CD1c-positive myeloid dendritic cell (primary cell): ENCODE results near the gene ATG12.
A peak's percentile ranks its signal among the peaks of the same experiment; 100 is the strongest.
"Not testable (repeated sequence)": the region's sequence is repeated elsewhere in the genome, so short reads cannot be mapped to it uniquely, and the experiment has no call there.

Source experiments
- DNase-seq: peaks from one replicate; pipeline ENCODE4 v3.0.0-alpha.2; 2016; ENCODE audit errors: extremely low spot score

ATG12 gene

DNA sequence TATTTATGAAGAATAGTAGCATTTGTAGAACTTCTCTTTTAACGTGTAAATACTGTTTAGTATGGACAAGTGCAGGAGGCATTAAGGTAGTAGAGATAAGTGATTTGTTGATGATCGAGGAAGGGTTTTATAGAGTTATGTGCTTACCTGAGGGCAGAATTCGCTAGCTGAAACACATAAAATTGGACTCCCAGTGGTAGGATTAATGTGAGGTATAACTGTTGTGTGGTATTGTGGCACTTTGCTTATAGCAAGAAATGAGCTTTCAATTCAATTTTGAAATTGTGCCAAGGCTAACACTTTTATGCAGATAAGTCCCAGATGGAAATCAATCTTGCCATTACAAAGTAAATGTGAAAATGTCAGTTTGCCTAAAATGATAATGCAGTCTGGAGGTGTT lies 1.6 kb upstream of the ATG12 start:
- DNase-seq: peak; percentile 3

DNA sequence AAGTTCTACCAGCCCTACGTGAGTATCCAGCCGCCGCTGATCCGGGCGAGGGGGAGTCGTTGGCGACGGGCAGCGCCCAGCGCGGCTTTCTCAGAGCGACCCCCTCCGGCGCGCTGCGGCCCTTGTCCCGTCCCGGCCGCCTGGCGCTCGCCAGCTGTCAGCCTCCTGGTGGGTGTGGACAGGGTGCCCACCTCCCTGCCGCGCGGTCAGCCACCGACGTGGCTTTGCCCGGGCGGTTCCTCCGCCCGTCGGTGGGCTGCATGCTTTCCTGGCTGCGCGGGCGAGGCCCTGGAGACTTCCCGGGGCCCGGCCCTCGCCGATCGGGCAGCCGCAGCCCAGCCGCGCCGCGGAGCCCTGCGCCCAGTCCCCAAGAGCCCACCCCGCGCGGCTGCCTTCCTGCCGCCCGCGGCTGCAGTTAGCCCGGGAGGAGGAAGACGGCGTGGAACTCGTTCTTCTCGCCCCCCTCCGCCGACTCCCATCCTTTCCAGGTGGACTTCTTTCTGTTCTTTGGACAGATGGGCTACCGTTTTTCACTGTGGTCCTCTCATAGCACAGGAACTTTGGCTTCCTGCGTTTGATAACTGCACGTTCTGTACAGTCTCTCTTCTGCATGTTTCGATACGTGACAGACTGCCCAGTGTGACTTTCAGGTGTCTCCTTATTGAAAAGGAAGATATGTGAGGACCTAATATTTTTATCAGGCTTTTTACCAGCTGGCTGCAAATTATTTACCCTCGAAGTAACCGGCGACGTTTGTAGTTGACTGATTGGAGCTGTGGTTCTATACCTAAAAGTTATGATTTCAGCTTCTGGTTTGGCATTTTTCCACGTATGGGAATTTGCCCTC lies 947 bp upstream of the ATG12 start:
- DNase-seq: no peak

DNA sequence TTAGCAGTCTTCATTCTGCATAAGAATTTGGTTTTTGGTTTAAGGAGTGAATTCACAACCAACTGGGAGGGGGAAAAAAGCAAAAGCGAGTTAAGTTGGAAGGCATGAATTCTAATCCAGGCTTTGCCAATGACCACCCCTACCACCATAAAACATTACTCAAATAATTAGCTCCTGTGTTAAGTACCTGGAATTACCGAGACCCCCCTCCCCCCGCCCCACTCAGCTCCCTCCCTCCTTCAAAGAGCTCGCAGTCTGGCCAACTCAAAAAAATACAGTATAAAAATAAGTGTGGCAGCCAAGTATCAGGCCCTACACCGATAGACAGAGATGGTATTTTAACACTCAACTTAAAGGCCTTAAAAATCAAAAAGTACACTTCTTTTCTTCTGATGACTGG lies 492 bp downstream of the ATG12 start:
- DNase-seq: no peak

DNA sequence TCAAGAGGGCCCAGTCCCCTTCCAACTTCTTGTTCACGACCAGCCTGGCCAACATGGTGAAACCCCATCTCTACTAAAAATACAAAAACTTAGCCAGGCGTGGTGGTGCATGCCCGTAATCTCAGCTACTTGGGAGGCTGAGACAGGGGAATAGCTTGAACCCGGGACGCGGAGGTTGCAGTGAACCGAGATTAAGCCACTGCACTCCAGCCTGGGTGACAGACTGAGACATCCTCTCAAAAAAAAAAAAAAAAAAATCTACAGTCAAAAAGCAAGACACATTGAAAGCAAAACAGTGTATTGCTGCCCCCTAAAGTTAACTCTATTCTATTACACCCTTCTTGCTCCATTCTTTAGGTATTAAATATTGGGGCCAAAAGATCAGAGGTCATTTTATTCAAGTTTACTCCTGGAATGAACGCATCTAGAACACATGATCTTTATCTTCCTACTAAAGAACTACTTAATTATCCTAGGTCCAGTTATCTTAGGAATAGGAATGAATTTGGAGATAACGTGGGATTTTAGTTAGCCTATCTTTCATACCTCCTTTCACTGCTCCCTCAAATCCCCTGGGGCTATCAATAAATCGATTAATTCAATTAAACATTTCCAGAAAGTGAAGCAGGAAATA lies 2.4 kb downstream of the ATG12 start:
- peak; percentile 64 for DNase-seq

DNA sequence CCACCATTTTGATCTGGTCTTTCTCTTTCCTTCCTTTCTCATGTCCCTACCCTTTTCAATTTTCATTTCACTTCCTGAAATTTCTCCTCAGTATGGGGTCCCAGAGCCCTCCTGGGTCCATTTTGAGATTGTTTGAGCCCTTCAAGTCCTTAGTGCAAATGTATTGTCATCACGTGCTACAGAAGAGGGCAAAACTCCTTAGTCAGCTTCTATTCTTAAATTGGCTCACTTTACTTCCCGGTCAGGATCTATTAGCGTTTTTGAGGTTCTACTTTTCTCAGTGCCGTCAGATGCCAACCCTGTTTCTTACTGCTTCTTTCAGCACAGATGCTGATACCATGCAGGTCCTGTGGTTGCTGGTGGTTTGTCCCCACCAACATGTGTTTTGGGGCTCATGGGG lies 5.9 kb downstream of the ATG12 start:
- DNase-seq: no peak

DNA sequence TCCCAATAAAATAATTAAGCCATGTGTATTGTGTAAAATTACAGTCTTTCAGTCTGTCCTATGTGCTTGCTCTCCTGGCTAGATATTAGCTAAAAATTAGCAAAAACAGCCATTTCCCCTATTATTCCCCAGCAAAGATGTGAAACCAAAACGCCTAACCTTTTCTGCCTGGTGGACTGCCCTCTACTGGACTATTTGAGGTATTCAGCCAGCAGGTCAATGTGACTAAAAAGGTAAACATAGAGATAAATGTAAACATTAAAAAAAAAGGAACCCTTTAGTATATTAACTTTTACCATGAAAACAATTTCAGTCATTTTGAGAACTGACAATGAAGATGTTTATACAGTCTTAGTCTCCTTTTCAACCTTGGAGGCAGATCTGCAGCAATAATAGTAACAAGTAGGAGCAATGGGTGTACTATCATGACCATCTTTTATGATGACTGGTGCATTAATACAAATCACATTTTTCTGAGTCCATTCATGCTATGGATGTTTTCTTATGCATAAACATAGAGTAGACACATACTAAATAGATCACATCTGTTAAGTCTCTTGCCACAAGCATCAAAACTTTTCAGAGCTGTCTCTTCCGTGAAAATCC lies 10.1 kb downstream of the ATG12 start:
- peak; percentile 67 for DNase-seq

DNA sequence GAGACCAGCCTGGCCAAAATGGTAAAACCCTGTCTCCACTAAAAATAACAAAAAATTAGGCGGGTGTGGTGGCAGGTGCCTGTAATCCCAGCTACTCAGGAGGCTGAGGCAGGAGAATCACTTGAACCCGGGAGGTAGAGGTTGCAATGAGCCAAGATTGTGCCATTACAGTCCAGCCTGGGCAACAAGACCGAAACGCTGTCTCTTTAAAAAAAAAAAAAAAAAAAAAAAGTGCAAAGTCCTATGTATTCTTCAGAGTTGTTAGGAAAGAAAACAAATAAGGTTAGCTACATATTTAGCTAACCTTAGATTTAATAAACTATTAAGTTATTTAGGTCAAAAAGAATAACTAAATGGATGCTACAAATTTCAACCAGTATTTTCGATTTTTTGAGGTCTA lies 11.5 kb downstream of the ATG12 start:
- DNase-seq: no peak

DNA sequence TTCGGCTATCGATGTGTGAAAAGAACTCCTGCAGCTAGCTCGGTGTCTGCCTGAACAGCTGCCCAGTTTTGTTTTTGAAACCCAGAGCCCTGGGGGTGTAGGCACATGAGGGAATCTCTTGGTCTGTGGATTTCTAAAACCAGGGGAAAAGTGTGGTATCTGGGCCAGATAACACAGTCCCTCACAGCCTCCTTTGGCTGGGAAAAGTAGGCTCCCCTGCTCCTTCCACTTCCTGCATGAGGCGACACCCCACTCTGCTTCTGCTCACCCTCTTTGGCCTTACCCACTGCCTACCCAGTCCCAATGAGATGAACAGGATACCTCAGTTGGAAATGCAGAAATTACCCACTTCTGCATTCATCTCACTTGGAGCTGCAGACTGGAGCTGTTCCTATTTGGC lies 15.4 kb downstream of the ATG12 start:
- no peak for DNase-seq

DNA sequence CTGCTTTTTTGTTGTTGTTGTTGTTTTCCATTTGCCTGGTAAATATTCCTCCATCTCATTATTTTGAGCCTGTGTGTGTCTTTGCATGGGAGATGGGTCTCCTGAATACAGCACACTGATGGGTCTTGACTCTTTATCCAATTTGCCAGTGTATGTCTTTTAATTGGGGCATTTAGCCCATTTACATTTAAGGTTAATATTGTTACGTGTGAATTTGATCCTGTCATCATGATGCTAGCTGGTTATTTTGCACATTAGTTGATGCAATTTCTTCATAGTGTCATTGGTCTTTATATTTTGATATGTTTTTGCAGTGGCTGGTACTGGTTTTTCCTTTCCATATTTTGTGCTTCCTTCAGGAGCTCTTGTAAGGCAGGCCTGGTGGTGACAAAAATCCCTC lies 16.4 kb downstream of the ATG12 start:
- not testable (repeated sequence) for DNase-seq

DNA sequence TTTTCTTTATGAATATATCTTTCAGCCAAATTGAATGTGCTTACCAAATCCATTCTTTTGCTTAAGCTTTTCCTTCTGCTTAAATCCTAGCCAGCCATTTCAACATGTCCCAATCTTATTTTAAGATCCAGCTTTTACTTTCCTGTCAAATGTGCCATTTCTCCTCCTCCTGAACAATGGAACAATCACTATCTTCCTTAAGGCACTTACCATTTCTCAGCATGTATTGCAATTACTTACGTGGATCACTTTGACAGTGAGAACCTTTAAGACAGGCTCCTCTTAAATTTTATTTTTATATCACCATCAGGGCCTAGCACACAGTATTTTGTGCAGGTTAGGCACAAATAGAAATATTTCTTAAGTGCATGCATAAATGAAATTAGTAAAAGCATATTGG lies 20.5 kb downstream of the ATG12 start:
- DNase-seq: no peak

DNA sequence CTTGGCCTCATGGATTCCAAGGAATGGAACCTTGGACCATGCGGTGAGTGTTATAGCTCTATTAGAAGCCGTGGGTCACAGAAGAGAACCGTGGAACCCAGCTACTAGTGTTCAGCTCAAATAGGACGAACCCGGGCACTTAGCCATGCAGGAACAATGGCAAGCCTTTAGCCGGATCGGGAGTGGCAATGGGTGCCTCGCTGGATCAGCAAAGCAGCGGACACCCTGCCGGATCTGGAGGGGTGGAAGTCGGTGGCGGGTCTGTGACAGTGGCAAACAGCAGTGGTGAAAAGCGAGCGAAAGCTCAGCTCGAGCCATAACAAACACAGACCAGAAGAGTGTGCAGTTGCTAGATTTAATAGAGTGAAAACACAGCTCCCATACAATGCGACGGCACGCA lies 22.5 kb downstream of the ATG12 start:
- DNase-seq: no peak

DNA sequence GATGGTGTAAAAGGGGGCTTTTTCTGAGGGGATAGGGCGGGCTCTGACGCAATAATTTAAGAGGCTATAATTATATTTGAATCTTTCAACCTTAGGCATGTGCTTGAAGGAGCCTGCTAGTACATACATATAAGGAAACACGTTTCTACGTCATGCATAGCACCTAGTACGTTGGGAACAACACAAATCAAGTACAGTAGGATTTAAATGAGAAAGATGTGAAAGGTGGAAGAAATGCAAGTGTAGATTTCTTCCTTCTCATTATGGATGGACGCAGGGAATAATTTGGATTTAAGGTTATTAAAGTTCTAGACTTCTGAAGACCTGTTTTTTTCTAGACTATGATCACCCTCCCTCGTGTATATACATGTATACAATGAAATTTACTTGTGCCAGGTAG lies 24.0 kb downstream of the ATG12 start:
- no peak for DNase-seq

DNA sequence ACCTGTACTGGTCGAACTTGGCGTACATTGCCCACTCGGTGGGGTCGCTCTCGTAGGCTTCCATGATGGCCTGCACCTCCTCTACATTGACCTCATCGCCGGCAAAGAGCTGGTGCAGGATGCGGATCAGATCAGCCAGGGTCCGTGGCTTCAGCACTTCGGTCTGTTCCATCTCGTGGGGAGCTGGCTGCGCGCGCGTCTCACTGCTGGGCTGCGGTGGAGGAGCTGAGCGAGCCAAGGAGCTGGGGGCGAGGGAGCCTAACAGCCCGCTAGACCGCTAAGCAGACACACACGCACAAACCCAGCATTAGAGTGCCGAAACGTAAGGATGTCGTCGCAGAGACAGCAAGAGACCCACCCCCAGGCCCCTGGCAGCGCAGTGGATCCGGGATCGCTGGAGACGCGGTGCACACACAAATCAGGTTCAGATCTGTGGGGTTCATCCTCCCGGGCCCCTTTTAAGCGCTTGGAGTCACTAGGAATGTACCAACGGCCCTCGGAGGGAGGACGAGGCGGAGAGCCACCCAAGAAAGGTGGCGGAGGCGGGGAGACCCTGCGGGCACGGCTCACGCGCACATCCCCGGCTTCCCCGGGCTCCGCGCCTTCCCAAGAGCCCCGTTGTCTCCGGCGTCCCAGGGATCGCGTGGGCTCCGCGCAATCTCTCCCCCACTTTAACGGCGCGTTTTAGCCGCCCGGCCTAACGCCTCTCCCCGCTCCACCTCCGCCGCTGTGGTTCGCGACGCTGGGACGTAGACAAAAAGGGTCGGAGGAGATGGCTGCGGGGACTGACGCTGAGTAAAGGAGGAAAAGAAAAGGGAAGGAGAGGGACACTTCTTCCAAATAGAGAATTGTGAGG lies 24.9 kb downstream of the ATG12 start, which contains the start of gene CDO1:
TSS of gene CDO1 (minus strand) at position 434 of the 856 bp plus-strand sequence. CDS start at position 172, 262 bp downstream.
- no peak for DNase-seq

DNA sequence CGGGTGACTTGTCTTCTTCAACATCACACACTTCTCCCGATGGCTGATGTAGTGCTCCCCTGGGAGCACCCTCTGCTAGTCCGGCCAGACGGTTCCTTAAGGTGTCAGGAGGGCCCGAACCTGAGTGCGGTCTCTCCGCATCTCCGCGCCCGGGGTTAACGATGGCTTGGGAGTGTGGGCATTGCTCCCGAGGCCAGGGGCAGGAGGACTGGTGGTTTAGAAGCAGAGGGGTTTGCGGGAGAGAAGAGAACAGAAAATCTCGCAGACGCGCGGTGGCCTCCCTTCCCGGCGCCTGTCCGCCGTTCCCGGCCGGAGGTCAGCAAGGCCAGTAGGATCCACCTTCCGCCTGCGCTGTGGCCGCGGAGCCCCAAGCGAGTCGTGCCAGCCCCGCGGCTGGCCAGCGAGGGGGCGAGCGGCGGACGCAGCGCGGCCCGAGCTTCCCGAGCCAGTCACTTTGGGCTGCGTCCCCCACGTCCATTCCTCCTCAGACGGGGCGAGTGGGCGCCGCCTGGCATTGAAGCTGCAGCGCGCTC lies 25.6 kb downstream of the ATG12 start:
- no peak for DNase-seq

DNA sequence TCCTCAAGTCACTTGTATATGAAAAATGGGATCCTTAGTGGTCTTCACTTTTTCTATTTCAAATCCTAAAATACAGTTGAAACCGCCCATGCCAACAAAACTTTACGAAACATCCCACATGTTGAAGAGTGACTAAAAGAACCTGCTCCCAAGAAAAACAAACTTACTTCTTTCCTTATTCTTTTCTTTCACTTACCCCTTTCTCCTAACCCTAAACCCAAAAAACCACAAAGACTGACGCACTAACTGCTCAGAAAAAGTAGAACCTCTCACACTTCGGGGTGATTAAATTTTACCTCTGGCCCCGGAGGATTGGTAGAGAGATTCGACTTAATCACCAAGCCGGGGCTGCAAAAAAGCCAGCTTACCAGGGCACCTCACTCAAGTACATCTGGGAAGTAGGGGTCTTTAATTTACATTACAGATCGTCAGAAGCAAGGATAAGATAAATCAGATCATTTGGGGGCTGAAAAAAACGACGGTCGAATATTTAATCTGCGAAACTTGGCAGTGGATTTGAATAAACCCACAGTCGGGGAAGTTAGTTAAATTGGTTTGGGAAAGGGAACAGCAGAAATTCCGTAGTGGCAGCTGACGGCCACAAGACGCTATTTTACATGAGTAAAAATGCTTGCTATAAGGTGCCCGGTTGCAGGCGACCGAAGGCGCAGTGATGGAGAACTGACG lies 26.2 kb downstream of the ATG12 start:
- no peak for DNase-seq

DNA sequence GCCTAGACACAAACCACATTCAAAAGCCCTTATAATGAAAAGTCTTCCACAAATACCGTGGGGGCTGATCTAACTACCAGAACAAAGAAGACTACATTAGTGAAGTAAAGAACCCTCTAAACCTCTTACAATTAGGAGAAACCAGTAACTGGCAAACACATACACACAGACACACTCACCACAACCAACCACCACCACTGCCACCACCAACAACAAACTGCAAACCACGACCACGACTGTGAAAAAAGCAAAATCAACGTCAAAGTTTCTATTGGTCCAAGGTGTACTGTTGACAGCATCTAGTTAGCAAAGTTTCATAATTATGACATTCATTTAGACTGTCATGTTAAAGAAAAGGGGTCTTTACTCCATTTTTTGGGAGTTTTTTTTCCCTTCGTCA lies 27.6 kb downstream of the ATG12 start:
- no peak for DNase-seq

DNA sequence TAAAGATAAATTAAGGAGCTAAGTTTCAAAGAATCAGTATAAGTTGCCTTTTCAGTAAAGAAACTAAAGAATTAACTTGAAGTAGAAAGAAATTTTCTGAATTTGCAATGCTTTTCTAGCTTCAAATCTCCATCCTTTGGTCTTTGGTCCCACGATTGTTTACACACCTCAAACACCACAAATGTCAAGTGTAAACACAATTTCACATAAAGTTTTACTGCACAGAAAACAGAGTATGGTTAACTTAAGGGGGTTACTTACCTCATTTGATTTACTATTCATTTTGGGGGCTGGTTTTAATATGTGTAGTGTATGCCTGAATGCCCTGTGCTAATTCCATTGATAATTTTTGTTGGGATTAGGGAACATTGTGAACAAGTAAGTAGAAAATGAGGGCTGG lies 29.0 kb downstream of the ATG12 start:
- DNase-seq: no peak

DNA sequence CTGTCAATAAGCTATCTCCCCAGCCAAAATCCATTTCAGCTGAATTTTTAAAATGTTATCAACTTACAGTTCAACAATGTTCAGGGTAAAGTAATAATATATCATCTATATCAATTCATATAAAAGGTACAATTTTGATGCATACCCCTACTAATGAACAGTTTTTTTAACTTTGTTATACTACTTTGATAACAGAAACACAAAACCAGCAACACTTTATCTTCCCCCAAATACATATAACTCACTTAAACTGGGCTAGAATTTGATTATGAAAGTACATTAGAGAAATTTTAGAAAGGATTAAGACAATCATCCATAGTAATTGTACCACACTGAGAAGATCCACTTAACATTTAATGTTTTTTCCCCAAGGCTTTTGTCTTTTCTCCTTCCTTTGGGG lies 30.0 kb downstream of the ATG12 start:
- no peak for DNase-seq

DNA sequence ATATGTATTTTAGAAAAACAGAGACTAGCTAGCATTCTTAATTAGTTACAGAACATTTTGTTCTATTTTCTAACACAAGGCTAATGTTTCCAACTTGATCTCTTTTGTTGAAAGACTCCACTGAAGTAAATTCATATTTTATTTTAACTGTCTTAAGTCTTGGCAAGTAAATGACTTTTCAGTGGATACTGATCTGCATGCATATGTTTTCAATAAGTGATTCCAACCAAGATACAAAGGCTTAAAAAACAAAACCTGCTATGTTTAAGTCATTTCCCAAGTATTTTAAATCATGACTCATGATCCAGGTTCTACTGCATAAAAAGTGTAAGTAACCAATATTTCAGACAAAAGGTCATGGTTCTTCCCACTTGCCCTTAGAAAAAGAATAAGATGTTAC lies 30.6 kb downstream of the ATG12 start:
- no peak for DNase-seq

DNA sequence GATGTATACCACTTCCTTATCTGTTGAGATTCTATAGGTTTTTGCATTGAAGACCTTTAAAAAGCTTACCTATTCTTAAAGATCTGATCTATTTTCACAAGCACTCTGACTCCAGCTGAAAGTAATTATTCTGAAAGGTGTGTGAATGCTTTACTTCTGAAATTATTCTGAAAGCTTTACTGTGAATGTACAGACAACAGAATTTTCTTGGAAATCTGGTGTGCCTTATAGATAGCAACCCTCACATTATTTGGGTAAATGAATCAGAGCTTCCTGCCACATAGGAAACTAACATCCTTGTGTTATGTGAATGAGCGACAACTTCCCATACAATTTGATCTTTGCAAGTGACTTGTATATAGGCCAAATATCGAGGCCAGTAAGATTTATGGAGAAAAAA lies 31.4 kb downstream of the ATG12 start:
- DNase-seq: no peak

DNA sequence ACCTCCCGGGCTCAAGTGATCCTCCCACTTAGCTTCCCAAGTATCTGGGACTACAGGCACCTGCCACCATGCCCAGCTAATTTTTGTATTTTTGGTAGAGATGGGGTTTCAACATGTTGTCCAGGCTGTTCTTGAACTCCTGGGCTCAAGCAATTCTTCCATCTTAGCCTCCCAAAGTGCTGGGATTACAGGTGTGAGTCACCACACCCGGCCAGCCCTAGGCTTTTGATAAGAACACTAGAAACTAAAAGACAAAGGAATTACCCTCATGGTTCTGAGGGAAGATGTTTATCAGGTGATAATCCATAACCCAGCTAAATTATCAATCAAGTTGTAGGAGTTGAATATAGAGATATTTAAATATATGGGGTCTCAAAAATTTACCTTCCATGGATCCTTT lies 33.3 kb downstream of the ATG12 start:
- not testable (repeated sequence) for DNase-seq
